Activated naive CD4-positive, alpha-beta T cell treated with anti-CD3 and anti-CD28 coated beads, Interleukin-2, amount 50 U/mL, for 24 hours (primary cell): Measurements from ENCODE around the gene CFAP20DC.
"Not testable (repeated sequence)": the region's sequence is repeated elsewhere in the genome, so short reads cannot be mapped to it uniquely, and the experiment has no call there.

Experiments used
- H3K27ac Mint-ChIP-seq: one replicate; pipeline ENCODE4 v1.8.0; 2021; ENCODE audit warnings: mild to moderate bottlenecking, mixed read lengths
- H3K27me3 Mint-ChIP-seq: one replicate; pipeline ENCODE4 v1.8.0; 2021; ENCODE audit warnings: mixed read lengths
- H3K36me3 Mint-ChIP-seq: one replicate; pipeline ENCODE4 v1.8.0; 2021; ENCODE audit warnings: mixed read lengths
- H3K4me1 Mint-ChIP-seq: one replicate; pipeline ENCODE4 v1.8.0; 2021; ENCODE audit warnings: mixed read lengths
- H3K4me3 Mint-ChIP-seq: one replicate; pipeline ENCODE4 v1.8.0; 2021; ENCODE audit warnings: mild to moderate bottlenecking, mixed read lengths
- H3K9me3 Mint-ChIP-seq: one replicate; pipeline ENCODE4 v1.8.0; 2021; ENCODE audit warnings: mixed read lengths

The CFAP20DC gene

DNA sequence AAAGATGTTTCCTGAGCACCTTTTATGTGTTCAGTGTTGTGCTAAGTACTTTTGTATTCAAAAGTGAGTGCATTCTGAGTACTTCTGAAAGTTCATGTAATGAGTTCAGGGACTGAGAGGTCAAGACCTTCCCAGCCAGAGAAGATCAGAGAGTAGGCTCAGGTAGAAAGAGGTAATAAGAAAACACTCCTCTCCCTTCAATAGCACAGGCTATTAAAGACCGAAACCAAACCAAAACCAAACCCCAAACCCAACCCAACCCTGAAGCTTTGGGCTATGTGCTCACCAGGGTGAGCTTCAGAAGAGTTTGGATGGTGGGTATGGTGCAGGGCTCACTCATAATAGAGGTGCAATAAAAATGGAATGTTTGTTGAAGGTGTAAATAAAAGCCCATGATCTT lies 306.5 kb downstream of the CFAP20DC start:
- peaks cover 13% of the 10 kb centered on the region for H3K27me3 Mint-ChIP-seq
- no peak overlapping the region for H3K4me3 Mint-ChIP-seq
- no peaks in the 10 kb centered on the region for H3K4me1 Mint-ChIP-seq
- no peaks in the 10 kb centered on the region for H3K36me3 Mint-ChIP-seq
- H3K27ac Mint-ChIP-seq: no peak overlapping the region
- H3K9me3 Mint-ChIP-seq: no peaks in the 10 kb centered on the region

- H3K4me3 Mint-ChIP-seq: no peak overlapping the region
- H3K4me1 Mint-ChIP-seq: no peaks in the 10 kb centered on the region
- peaks cover 13% of the 10 kb centered on the region for H3K27me3 Mint-ChIP-seq
- H3K9me3 Mint-ChIP-seq: no peaks in the 10 kb centered on the region
- H3K27ac Mint-ChIP-seq: no peak overlapping the region
- H3K36me3 Mint-ChIP-seq: no peaks in the 10 kb centered on the region
Measured at GRCh38 chr3:58742239-58742638, 307.6 kb downstream of the CFAP20DC start.

GRCh38 chr3:58737644-58738043 lies 312.2 kb downstream of the CFAP20DC start:
- H3K27ac Mint-ChIP-seq: no peak overlapping the region
- no peak overlapping the region for H3K4me3 Mint-ChIP-seq
- peaks cover 10% of the 10 kb centered on the region for H3K27me3 Mint-ChIP-seq
- H3K9me3 Mint-ChIP-seq: peaks cover 4% of the 10 kb centered on the region
- no peaks in the 10 kb centered on the region for H3K36me3 Mint-ChIP-seq
- no peaks in the 10 kb centered on the region for H3K4me1 Mint-ChIP-seq

- H3K27me3 Mint-ChIP-seq: peaks cover 6% of the 10 kb centered on the region
- no peak overlapping the region for H3K27ac Mint-ChIP-seq
- no peak overlapping the region for H3K4me3 Mint-ChIP-seq
- H3K36me3 Mint-ChIP-seq: no peaks in the 10 kb centered on the region
- peaks cover 4% of the 10 kb centered on the region for H3K9me3 Mint-ChIP-seq
- H3K4me1 Mint-ChIP-seq: no peaks in the 10 kb centered on the region
Measured at GRCh38 chr3:58731673-58732072, 318.2 kb downstream of the CFAP20DC start.

DNA sequence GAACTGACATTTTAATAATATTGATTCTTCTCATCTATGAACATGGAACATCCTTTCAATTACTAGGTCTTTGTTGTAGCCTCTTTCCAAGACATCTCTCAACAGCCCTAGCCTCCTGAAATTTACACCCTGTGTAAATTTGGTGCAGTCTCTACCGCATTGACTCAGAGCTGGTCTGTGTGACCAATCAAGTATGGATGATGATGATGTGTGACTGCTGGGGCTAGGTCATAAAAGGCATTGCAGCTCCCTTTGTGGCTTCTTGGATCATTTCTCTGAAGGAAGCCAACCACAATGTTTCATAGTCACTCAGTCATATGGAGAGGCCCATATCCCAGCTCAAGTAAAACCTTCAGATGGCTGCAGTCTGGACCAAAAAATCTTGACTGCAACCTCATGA lies 321.1 kb downstream of the CFAP20DC start:
- no peaks in the 10 kb centered on the region for H3K9me3 Mint-ChIP-seq
- H3K4me1 Mint-ChIP-seq: no peaks in the 10 kb centered on the region
- no peaks in the 10 kb centered on the region for H3K36me3 Mint-ChIP-seq
- no peak overlapping the region for H3K4me3 Mint-ChIP-seq
- no peak overlapping the region for H3K27ac Mint-ChIP-seq
- peaks cover 6% of the 10 kb centered on the region for H3K27me3 Mint-ChIP-seq

GRCh38 chr3:58725326-58725853 lies 324.4 kb downstream of the CFAP20DC start:
- Mint-ChIP-seq H3K27ac (no peak overlapping the region), H3K36me3 (no peaks in the 10 kb centered on the region), H3K27me3 (peaks cover 3% of the 10 kb centered on the region), H3K9me3 (no peaks in the 10 kb centered on the region), H3K4me1 (no peaks in the 10 kb centered on the region), H3K4me3 (no peak overlapping the region)

DNA sequence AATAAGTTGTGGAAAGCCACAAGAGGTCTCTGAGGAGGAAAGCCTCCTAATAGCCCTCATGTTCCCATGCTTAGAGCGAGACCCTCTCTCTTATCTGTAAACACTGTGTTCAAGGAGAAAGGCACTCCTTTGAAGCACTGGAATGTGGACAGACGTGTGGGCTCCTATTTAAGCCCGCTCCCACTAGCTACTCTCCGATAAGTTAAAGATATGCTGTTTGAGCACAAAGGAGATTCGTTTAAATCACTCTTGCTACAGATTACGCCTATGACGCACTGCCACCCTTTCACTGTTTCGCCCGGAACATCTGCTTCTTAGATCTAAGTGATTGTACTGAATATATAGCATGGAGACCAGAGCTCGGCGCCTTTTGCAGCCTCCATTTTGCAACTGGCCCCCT lies 325.5 kb downstream of the CFAP20DC start:
- Mint-ChIP-seq H3K36me3 (no peaks in the 10 kb centered on the region), H3K4me3 (no peak overlapping the region), H3K27ac (no peak overlapping the region), H3K9me3 (no peaks in the 10 kb centered on the region), H3K4me1 (no peaks in the 10 kb centered on the region), H3K27me3 (no peaks in the 10 kb centered on the region)

DNA sequence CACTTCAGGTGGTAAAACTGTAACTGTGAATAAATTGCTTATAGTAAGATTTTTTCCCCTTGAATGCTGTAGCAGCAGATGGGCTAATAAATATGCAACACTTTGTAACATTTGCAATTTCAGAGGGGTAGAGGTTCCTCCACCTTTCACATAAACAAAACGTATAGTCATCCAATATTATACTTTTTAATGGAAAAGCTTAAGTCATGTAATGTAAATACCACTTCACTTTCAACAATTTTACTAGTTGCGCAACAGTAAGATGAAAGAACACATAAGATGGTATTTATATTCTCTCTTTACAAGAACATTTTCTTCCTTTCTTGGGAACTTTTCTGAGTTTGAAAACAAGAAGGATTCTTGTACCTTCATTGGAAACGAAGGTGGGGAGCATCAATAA lies 326.7 kb downstream of the CFAP20DC start:
- Mint-ChIP-seq H3K27me3 (no peaks in the 10 kb centered on the region), H3K9me3 (no peaks in the 10 kb centered on the region), H3K4me3 (no peak overlapping the region), H3K36me3 (no peaks in the 10 kb centered on the region), H3K27ac (no peak overlapping the region), H3K4me1 (no peaks in the 10 kb centered on the region)

- no peak overlapping the region for H3K4me3 Mint-ChIP-seq
- no peaks in the 10 kb centered on the region for H3K4me1 Mint-ChIP-seq
Measured at GRCh38 chr3:58722561-58722960, 327.3 kb downstream of the CFAP20DC start.

DNA sequence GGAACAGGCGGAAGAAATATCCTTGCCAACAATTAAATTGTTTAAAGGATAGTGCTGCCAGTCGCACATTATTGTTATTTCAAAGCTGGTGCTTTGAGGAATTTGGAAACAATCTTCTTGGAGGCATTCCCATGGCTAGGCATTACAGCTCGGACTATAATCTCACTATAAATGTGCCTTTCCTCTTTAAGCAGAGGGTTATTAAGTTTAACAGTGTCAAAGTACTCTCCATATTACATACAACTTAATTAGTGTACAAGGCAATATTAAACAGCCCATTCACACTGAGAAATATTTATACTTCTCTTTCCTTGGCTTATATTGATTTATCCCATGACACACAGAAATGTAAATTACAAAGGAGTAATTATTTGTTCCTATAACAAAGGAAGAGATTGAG lies 329.3 kb downstream of the CFAP20DC start:
- H3K27me3 Mint-ChIP-seq: no peaks in the 10 kb centered on the region
- no peaks in the 10 kb centered on the region for H3K9me3 Mint-ChIP-seq
- no peak overlapping the region for H3K27ac Mint-ChIP-seq
- H3K4me3 Mint-ChIP-seq: no peak overlapping the region
- no peaks in the 10 kb centered on the region for H3K4me1 Mint-ChIP-seq
- H3K36me3 Mint-ChIP-seq: no peaks in the 10 kb centered on the region

More at GRCh38 chr3:58722561-58722960, 327.3 kb downstream of the CFAP20DC start:
- Mint-ChIP-seq H3K27me3 (no peaks in the 10 kb centered on the region), H3K27ac (no peak overlapping the region), H3K36me3 (no peaks in the 10 kb centered on the region), H3K9me3 (no peaks in the 10 kb centered on the region)

DNA sequence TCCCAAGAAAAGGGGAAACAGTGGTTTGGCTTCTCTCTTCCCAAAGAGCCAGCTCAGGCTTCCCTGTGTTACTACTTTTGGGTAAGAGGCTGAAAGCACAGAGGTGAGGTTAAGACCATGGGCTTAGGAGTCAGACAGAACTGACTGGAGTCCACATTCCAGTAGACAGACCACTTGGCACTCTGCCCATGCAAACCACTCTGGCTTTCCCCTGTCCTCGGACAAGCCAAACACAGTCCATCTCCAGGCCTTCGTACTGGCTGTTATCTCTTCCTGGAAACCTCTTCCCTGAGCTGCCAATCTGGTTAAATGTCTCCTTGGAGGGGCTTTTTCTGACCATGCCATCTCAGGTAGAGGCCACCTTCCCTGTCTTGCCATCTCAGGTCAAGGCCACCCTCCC lies 330.1 kb downstream of the CFAP20DC start:
- H3K9me3 Mint-ChIP-seq: no peaks in the 10 kb centered on the region
- no peaks in the 10 kb centered on the region for H3K4me1 Mint-ChIP-seq
- H3K27ac Mint-ChIP-seq: no peak overlapping the region
- no peaks in the 10 kb centered on the region for H3K36me3 Mint-ChIP-seq
- H3K4me3 Mint-ChIP-seq: no peak overlapping the region
- no peaks in the 10 kb centered on the region for H3K27me3 Mint-ChIP-seq

GRCh38 chr3:58713715-58714401 lies 336.0 kb downstream of the CFAP20DC start:
- no peaks in the 10 kb centered on the region for H3K27me3 Mint-ChIP-seq
- H3K9me3 Mint-ChIP-seq: no peaks in the 10 kb centered on the region
- no peaks in the 10 kb centered on the region for H3K4me1 Mint-ChIP-seq
- no peak overlapping the region for H3K4me3 Mint-ChIP-seq
- no peak overlapping the region for H3K27ac Mint-ChIP-seq
- H3K36me3 Mint-ChIP-seq: no peaks in the 10 kb centered on the region

DNA sequence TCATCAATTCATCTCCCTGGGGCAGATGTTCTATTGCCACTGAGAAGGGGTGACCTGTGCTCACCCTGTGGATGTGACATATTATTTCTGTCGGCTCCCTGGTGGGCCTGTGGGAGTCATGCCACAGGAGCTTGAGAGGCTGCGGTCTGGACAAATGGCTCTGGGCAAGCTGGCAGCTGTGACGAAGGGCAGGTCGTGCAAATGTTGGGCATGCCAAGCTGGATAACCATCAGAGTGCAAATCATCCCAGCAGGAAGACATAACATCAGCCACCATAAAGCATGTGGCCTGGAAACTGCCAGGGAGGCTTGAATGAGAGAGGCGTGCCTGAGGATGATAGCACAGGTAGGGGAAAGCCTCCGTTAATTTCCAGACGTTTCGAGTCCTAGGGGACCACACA lies 338.0 kb downstream of the CFAP20DC start:
- H3K9me3 Mint-ChIP-seq: no peaks in the 10 kb centered on the region
- H3K36me3 Mint-ChIP-seq: no peaks in the 10 kb centered on the region
- no peak overlapping the region for H3K4me3 Mint-ChIP-seq
- no peaks in the 10 kb centered on the region for H3K27me3 Mint-ChIP-seq
- no peaks in the 10 kb centered on the region for H3K4me1 Mint-ChIP-seq
- H3K27ac Mint-ChIP-seq: no peak overlapping the region

GRCh38 chr3:58708983-58709382 lies 340.8 kb downstream of the CFAP20DC start:
- H3K9me3 Mint-ChIP-seq, H3K27ac Mint-ChIP-seq, H3K36me3 Mint-ChIP-seq, H3K4me3 Mint-ChIP-seq, H3K27me3 Mint-ChIP-seq, H3K4me1 Mint-ChIP-seq: not testable (repeated sequence)

- H3K4me3 Mint-ChIP-seq: no peak overlapping the region
- H3K27me3 Mint-ChIP-seq: no peaks in the 10 kb centered on the region
- H3K27ac Mint-ChIP-seq: no peak overlapping the region
- no peaks in the 10 kb centered on the region for H3K9me3 Mint-ChIP-seq
- no peaks in the 10 kb centered on the region for H3K4me1 Mint-ChIP-seq
- H3K36me3 Mint-ChIP-seq: no peaks in the 10 kb centered on the region
Measured at GRCh38 chr3:58708116-58708791, 341.6 kb downstream of the CFAP20DC start.

GRCh38 chr3:58707390-58707930 lies 342.4 kb downstream of the CFAP20DC start:
- no peaks in the 10 kb centered on the region for H3K9me3 Mint-ChIP-seq
- H3K27me3 Mint-ChIP-seq: no peaks in the 10 kb centered on the region
- H3K27ac Mint-ChIP-seq: no peak overlapping the region
- H3K36me3 Mint-ChIP-seq: no peaks in the 10 kb centered on the region
- no peak overlapping the region for H3K4me3 Mint-ChIP-seq
- H3K4me1 Mint-ChIP-seq: no peaks in the 10 kb centered on the region
